Right atrium auricular region (tissue), 2 donors: Measurements from ENCODE around the gene IL3. TPM values are rescaled to one million over a fixed set of nuclear protein-coding genes. Genes with fewer than 3 reads are reported as not detected.

Experiments
- DNase-seq: peaks from one replicate; pipeline ENCODE4 v3.0.0-alpha.2; 2019; ENCODE audit warnings: low spot score
- H3K27ac ChIP-seq, 2 donors: fragments of 200-600 bp; sonication (generic); 1 replicate in 1 of 2; 2 replicates in 1 of 2; pipeline ENCODE4 v1.5.1; 2016 to 2019
- H3K27me3 ChIP-seq, 2 donors: fragments of 200-600 bp; sonication (generic); one replicate each; pipeline versions ENCODE4 v1.5.1 to v1.6.0; 2017 to 2019
- H3K36me3 ChIP-seq: fragments of 200-600 bp; sonication (generic); one replicate; pipeline ENCODE4 v1.5.1; 2016
- H3K4me1 ChIP-seq, 2 donors: fragments of 200-600 bp; sonication (generic); one replicate each; pipeline versions ENCODE4 v1.5.1 to v1.6.0; 2017 to 2019
- H3K4me3 ChIP-seq, 2 donors: fragments of 200-600 bp; sonication (generic); 1 replicate in 1 of 2; 2 replicates in 1 of 2; pipeline ENCODE4 v1.5.1; 2017 to 2019; ENCODE audit warnings: mild to moderate bottlenecking in 1 of 2, moderate library complexity in 1 of 2
- H3K9me3 ChIP-seq, 2 donors: fragments of 200-600 bp; sonication (generic); one replicate each; pipeline ENCODE4 v1.5.1; 2019
- total RNA-seq, 2 donors: library from RNA; depleted of rRNA; stranded (reverse); fragments of >200 nt; gene quantifications; one replicate each; pipeline ENCODE4 v1.1.0, GENCODE V29; 2016
- TF ChIP-seq, protein P1 (sequence below), 2 donors: fragments of 200-600 bp; sonication (generic); IDR thresholded peaks; one replicate each; pipeline ENCODE4 v1.5.1; 2019; ENCODE audit warnings: antibody characterized with exemption in 2 of 2

IL3 gene
- total RNA-seq, 2 donors from 2014 or later, result not detected

DNA sequence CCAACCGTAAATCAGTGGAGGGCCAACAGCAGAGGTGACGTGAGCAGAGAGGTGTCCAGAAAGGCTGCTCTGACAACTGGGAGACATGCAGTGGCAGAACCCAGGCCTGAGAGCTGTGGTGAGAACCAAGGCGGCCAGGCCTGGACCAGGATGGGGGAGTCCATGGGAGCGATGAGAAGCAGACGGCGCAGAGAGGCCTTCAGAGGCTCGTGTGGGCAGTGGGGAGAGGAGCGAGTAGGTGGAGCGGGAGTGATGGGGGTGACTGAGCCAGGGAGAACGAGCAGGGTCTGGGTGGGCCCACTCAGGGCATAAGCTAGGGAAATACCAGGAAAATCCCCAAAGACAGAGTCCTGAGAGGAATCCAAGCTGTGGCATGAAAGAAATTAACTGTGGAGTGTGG lies 7.9 kb upstream of the IL3 start:
- peak; percentile 38 for DNase-seq
- TF ChIP-seq, protein P1, sequence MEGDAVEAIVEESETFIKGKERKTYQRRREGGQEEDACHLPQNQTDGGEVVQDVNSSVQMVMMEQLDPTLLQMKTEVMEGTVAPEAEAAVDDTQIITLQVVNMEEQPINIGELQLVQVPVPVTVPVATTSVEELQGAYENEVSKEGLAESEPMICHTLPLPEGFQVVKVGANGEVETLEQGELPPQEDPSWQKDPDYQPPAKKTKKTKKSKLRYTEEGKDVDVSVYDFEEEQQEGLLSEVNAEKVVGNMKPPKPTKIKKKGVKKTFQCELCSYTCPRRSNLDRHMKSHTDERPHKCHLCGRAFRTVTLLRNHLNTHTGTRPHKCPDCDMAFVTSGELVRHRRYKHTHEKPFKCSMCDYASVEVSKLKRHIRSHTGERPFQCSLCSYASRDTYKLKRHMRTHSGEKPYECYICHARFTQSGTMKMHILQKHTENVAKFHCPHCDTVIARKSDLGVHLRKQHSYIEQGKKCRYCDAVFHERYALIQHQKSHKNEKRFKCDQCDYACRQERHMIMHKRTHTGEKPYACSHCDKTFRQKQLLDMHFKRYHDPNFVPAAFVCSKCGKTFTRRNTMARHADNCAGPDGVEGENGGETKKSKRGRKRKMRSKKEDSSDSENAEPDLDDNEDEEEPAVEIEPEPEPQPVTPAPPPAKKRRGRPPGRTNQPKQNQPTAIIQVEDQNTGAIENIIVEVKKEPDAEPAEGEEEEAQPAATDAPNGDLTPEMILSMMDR (IDR thresholded peaks at IDR 0.05), result no peak
- Histone ChIP-seq H3K27ac (no peak overlapping the region), H3K9me3 (no peaks in the 10 kb centered on the region), H3K4me1 (no peaks in the 10 kb centered on the region), H3K36me3 (no peaks in the 10 kb centered on the region), H3K4me3 (no peak overlapping the region), H3K27me3 (no peaks in the 10 kb centered on the region)

- H3K27me3 ChIP-seq, result no peaks in the 10 kb centered on the region
- TF ChIP-seq, protein P1 (IDR thresholded peaks at IDR 0.05), result no peak
- no peak for DNase-seq
- no peaks in the 10 kb centered on the region for H3K9me3 ChIP-seq
- H3K27ac ChIP-seq, result no peak overlapping the region
- H3K36me3 ChIP-seq, result no peaks in the 10 kb centered on the region
- H3K4me3 ChIP-seq, result no peak overlapping the region
- H3K4me1 ChIP-seq, result no peaks in the 10 kb centered on the region
Observed at GRCh38 chr5:132053483-132053882, 7.0 kb upstream of the IL3 start.

DNA sequence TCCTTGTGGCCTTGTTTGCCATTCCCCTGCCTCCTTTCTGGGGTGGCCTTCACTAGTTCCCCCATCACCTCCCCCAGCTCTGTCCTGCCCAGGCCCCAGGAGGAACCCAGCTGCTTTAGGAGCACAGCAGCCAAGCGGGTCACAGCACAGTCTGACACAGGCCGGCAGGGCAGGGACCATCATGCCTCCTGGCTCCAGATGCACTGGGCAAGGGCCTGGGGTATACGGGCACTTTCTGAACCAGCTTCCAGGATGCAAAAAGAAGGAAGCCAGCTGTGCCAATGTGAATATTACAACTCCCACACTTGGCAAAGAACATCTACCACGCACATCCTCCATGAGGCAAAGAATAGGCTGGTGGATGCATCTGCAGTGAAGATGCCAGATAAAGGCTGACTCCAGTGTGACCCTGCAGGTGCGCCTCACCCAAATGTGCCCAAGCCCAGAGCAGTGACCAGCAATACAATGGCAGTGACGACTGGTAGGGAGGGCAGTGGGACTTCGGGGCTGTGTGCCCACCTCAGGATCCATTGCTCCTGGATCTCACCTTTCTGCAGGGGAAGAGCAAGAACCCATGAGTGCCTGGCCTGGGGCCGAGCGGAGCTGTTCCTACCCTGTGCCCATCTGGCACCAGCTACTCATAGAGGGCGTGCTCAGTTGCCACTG lies 6.3 kb upstream of the IL3 start:
- Histone ChIP-seq H3K27ac (no peak overlapping the region), H3K36me3 (no peaks in the 10 kb centered on the region), H3K4me1 (no peaks in the 10 kb centered on the region), H3K4me3 (no peak overlapping the region), H3K27me3 (no peaks in the 10 kb centered on the region), H3K9me3 (no peaks in the 10 kb centered on the region)
- TF ChIP-seq, protein P1 (IDR thresholded peaks at IDR 0.05), result no peak
- DNase-seq, result peak; percentile 49

DNA sequence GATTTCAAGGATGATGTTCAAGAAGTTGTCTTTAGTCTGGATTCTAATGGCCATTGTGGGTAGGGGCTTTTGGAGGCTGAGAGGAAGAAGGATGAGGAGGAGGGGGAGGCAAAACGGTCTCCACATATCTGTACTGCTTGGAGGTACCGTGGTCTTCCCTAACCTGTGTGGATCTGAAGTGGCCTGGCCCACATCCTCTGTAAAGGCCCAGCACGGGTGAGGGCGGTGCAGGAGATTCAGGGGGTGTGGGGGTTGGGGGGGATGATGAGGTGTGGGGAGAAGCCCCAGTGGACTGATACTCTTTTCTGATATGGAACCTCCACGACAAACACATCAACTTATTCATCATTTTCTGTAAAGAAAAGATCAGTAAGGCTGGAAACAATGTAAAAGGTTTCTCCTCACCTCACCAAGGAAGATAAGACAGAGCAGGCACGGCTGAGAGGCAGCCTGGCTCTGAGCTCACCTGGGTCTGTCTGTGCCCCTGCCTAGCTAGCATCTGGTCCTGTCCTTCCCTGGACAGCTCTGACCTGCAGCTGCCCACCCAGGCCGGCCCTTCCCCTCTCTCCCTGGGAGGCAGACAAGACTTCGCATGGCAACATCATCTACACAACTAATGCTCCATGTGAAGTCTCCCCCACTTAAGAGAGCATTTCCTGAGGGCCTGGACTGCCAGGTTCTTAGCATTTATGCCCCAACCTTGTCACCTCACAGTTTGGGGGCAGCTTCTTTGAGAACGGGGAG lies 5.6 kb upstream of the IL3 start:
- Histone ChIP-seq H3K4me3 (no peak overlapping the region), H3K36me3 (no peaks in the 10 kb centered on the region), H3K27ac (no peak overlapping the region), H3K9me3 (no peaks in the 10 kb centered on the region), H3K27me3 (no peaks in the 10 kb centered on the region), H3K4me1 (no peaks in the 10 kb centered on the region)
- DNase-seq, result peak; percentile 42
- TF ChIP-seq, protein P1 (IDR thresholded peaks at IDR 0.05), result no peak

DNA sequence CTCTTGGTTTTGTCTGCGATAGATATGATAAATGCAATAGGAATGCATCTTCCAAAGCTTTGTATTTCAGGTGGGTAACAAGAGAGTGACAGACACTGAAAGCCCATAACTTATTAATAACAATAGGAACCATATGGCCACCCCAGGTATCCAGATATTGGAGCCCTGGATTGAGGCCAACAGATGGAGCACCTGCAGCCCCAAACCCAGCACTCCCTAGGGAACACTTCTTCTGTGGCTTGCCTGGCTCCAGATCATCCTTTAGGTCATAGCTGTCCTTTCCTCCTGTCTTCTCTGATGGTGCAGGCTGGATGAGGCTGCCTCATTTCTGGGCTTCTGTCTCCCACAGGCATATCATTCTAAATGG lies 5.0 kb upstream of the IL3 start:
- Histone ChIP-seq H3K9me3 (no peaks in the 10 kb centered on the region), H3K4me1 (no peaks in the 10 kb centered on the region), H3K27me3 (no peaks in the 10 kb centered on the region), H3K36me3 (no peaks in the 10 kb centered on the region), H3K27ac (no peak overlapping the region), H3K4me3 (no peak overlapping the region)
- TF ChIP-seq, protein P1 (IDR thresholded peaks at IDR 0.05), result no peak
- DNase-seq, result no peak
